Measurements from ENCODE around the gene OR10D3. TPM values are rescaled to one million over a fixed set of nuclear protein-coding genes. Genes with fewer than 3 reads are reported as not detected.

OR10D3 gene
- total RNA-seq, 1 donor from 2014 or later: not detected

DNA sequence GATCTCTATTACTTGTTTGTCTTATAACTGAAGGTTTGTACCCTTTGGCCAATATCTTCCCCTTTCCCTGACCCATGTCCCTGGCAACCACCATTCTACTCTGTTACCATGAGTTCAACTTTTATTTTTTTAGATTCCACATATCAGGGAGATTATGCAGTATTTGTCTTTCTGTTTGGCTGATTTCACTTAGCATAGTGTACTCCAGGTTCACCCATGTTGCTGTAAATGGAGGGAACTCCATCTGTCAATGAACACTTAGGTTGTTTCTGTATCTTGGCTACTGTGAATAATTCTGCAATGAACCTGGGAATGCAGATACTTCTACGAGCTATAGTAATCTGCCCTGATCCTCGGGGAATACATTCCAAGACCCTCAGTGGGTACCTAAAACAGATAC lies 14.9 kb downstream of the OR10D3 start:
- Mint-ChIP-seq H3K27ac (no peak overlapping the region), H3K27me3 (ENCODE audit: low read depth) (no peaks in the 10 kb centered on the region), H3K4me3 (no peak overlapping the region), H3K36me3 (no peaks in the 10 kb centered on the region), H3K4me1 (peaks cover 8% of the 10 kb centered on the region), H3K9me3 (no peaks in the 10 kb centered on the region)
- DNase-seq (ENCODE audit: low spot score in 2 of 2, unreplicated experiment in 2 of 2): no peak
- TF ChIP-seq, protein P1, sequence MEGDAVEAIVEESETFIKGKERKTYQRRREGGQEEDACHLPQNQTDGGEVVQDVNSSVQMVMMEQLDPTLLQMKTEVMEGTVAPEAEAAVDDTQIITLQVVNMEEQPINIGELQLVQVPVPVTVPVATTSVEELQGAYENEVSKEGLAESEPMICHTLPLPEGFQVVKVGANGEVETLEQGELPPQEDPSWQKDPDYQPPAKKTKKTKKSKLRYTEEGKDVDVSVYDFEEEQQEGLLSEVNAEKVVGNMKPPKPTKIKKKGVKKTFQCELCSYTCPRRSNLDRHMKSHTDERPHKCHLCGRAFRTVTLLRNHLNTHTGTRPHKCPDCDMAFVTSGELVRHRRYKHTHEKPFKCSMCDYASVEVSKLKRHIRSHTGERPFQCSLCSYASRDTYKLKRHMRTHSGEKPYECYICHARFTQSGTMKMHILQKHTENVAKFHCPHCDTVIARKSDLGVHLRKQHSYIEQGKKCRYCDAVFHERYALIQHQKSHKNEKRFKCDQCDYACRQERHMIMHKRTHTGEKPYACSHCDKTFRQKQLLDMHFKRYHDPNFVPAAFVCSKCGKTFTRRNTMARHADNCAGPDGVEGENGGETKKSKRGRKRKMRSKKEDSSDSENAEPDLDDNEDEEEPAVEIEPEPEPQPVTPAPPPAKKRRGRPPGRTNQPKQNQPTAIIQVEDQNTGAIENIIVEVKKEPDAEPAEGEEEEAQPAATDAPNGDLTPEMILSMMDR (IDR thresholded peaks at IDR 0.05; ENCODE audit: unreplicated experiment): no peak

DNA sequence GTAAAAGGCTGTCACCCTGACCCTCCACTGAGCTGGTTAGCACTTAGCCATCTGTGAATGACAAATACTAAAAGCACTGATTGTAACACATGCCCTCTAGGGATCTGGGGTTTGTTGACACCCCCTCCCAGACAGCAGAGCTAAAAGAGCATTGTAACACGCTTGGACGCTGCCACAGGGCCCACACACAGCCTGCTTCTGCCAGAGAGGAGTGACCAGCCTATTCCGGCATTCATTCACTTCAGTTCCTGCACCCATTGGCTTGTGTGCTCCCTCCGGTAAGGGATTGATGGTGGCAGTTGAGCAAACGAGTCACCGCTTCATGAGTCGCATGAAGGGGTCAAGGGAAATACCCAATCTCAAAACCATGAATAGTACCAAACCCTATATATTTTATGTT lies 15.8 kb downstream of the OR10D3 start:
- DNase-seq (ENCODE audit: low spot score in 2 of 2, unreplicated experiment in 2 of 2): no peak
- H3K36me3 Mint-ChIP-seq: no peaks in the 10 kb centered on the region
- TF ChIP-seq, protein P1 (IDR thresholded peaks at IDR 0.05; ENCODE audit: unreplicated experiment): no peak
- no peaks in the 10 kb centered on the region for H3K27me3 Mint-ChIP-seq (ENCODE audit: low read depth)
- H3K9me3 Mint-ChIP-seq: no peaks in the 10 kb centered on the region
- no peak overlapping the region for H3K27ac Mint-ChIP-seq
- H3K4me1 Mint-ChIP-seq: peaks cover 5% of the 10 kb centered on the region
- no peak overlapping the region for H3K4me3 Mint-ChIP-seq

DNA sequence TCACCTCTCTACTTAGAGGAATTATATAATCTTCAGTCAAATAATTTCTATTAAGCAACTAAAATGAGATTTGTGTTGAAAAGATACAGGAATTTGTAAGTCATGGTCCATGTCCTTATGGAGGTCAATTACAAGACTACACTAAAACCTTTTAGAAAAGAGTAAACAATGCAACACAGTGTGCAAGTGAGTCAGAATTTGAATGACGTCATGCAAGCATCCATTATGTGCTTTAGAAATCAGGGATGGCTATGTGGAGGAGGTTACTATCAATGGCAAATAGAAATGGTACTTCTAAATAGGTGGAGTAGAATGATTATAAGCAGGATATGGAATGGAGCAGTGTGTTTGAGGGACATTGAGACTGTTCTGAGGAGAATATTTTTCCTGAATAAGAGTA lies 16.6 kb downstream of the OR10D3 start:
- Mint-ChIP-seq H3K4me3 (no peak overlapping the region), H3K27ac (no peak overlapping the region), H3K9me3 (no peaks in the 10 kb centered on the region), H3K36me3 (no peaks in the 10 kb centered on the region), H3K27me3 (ENCODE audit: low read depth) (no peaks in the 10 kb centered on the region), H3K4me1 (peaks cover 4% of the 10 kb centered on the region)
- no peak for DNase-seq (ENCODE audit: low spot score in 2 of 2, unreplicated experiment in 2 of 2)
- TF ChIP-seq, protein P1 (IDR thresholded peaks at IDR 0.05; ENCODE audit: unreplicated experiment): no peak

DNA sequence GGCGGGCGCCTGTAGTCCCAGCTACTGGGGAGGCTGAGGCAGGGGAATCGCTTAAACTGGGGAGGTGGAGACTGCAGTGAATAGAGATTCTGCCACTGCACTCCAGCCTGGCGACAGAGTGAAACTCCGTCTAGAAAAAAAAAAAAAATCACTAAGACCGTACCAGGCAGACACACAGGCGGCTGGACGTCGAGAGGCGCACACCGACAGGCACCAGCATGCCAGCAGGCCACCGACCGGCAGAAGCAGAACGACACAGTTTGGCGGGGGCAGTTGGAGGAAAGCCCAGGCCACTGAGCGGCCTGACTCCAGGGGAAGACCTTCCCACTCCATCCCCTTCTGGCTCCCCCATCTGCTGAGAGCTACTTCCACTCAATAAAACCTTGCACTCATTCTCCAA lies 17.5 kb downstream of the OR10D3 start:
- Mint-ChIP-seq H3K36me3 (no peaks in the 10 kb centered on the region), H3K4me1 (no peaks in the 10 kb centered on the region), H3K4me3 (no peak overlapping the region), H3K27me3 (ENCODE audit: low read depth) (no peaks in the 10 kb centered on the region), H3K27ac (no peak overlapping the region), H3K9me3 (no peaks in the 10 kb centered on the region)
- TF ChIP-seq, protein P1 (IDR thresholded peaks at IDR 0.05; ENCODE audit: unreplicated experiment): no peak
- DNase-seq (ENCODE audit: low spot score in 2 of 2, unreplicated experiment in 2 of 2): no peak

DNA sequence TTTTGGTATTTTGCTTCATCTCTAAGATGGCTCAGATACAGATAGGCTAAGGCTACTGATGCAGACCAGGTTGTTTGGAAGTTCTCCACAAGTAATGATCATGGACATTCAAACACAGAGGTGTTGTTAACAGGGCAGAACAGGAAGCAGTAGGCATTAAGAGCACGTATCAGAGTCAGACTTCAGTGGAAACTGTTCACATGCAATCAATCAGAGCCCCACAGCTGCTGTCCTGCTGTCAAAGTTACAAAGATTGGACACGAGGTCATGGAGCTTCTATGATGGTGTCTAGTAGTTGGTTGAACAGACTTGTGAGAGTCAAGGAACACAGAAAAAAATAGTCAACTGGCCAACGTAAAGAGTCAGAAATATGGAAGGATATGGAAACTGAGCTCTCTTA lies 19.8 kb downstream of the OR10D3 start:
- Mint-ChIP-seq H3K27me3 (ENCODE audit: low read depth) (peaks cover 3% of the 10 kb centered on the region), H3K9me3 (no peaks in the 10 kb centered on the region), H3K36me3 (no peaks in the 10 kb centered on the region), H3K4me3 (no peak overlapping the region), H3K27ac (no peak overlapping the region), H3K4me1 (no peaks in the 10 kb centered on the region)
- TF ChIP-seq, protein P1 (IDR thresholded peaks at IDR 0.05; ENCODE audit: unreplicated experiment): no peak
- no peak for DNase-seq (ENCODE audit: low spot score in 2 of 2, unreplicated experiment in 2 of 2)

DNA sequence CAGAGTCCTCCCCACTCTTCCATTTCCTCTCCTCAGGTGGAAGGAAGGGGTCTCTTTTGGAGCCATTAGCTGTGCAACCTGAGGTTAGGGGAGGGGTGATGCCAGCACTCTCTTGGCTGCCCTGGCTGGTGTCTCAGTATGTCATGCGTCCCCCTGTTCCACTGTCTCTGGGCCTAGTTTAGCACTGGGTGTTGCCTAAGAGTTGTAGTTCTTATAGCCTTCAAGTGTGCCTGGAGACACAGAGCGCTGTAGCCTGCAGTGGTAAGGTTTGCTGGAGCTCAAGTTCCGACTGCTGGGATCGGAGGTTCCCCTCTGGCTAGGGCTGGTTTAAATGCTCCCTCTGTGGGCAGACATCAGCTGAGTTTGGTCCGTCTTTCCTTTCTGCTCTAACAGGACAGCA lies 20.9 kb downstream of the OR10D3 start:
- Mint-ChIP-seq H3K36me3 (no peaks in the 10 kb centered on the region), H3K27ac (no peak overlapping the region), H3K4me3 (no peak overlapping the region), H3K9me3 (no peaks in the 10 kb centered on the region), H3K27me3 (ENCODE audit: low read depth) (peaks cover 3% of the 10 kb centered on the region), H3K4me1 (no peaks in the 10 kb centered on the region)
- TF ChIP-seq, protein P1 (IDR thresholded peaks at IDR 0.05; ENCODE audit: unreplicated experiment): no peak
- DNase-seq (ENCODE audit: low spot score in 2 of 2, unreplicated experiment in 2 of 2): no peak

All from mesothelial cell of epicardium (in vitro differentiated cells).